Measurements from ENCODE around the gene ASAP2. TPM values are rescaled to one million over a fixed set of nuclear protein-coding genes. Genes with fewer than 3 reads are reported as not detected.

ASAP2 gene
- total RNA-seq, 1 experiment from 2014 or later, result 18.4 TPM

- Histone ChIP-seq H3K27me3 (no peaks in the 10 kb centered on the region), H3K9me3 (no peaks in the 10 kb centered on the region), H3K36me3 (peaks cover 55% of the 10 kb centered on the region), H3K4me3 (no peak overlapping the region)
- DNase-seq, result no peak
Measured at GRCh38 chr2:9370746-9371145, 164.1 kb downstream of the ASAP2 start.

- Histone ChIP-seq H3K36me3 (peaks cover 45% of the 10 kb centered on the region), H3K9me3 (no peaks in the 10 kb centered on the region), H3K4me3 (no peak overlapping the region), H3K27me3 (no peaks in the 10 kb centered on the region)
- DNase-seq, result no peak
Measured at GRCh38 chr2:9373047-9373446, 166.4 kb downstream of the ASAP2 start.

- DNase-seq, result no peak
- Histone ChIP-seq H3K36me3 (peaks cover 45% of the 10 kb centered on the region), H3K9me3 (no peaks in the 10 kb centered on the region), H3K4me3 (no peak overlapping the region), H3K27me3 (no peaks in the 10 kb centered on the region)
Measured at GRCh38 chr2:9373476-9373875, 166.9 kb downstream of the ASAP2 start.

- no peak for DNase-seq
- H3K9me3 ChIP-seq, result no peaks in the 10 kb centered on the region
- H3K4me3 ChIP-seq, result no peak overlapping the region
- H3K36me3 ChIP-seq, result peaks cover 49% of the 10 kb centered on the region
- H3K27me3 ChIP-seq, result no peaks in the 10 kb centered on the region
Measured at GRCh38 chr2:9374071-9374730, 167.6 kb downstream of the ASAP2 start.

- no peak for DNase-seq
- Histone ChIP-seq H3K36me3 (peaks cover 60% of the 10 kb centered on the region), H3K9me3 (no peaks in the 10 kb centered on the region), H3K27me3 (no peaks in the 10 kb centered on the region), H3K4me3 (no peak overlapping the region)
Measured at GRCh38 chr2:9375857-9376428, 169.3 kb downstream of the ASAP2 start.

- Histone ChIP-seq H3K9me3 (no peaks in the 10 kb centered on the region), H3K4me3 (no peak overlapping the region), H3K36me3 (peaks cover 64% of the 10 kb centered on the region), H3K27me3 (no peaks in the 10 kb centered on the region)
- DNase-seq, result no peak
Measured at GRCh38 chr2:9377461-9378097, 171.0 kb downstream of the ASAP2 start.

GRCh38 chr2:9378433-9379390 lies 172.1 kb downstream of the ASAP2 start:
- no peak overlapping the region for H3K4me3 ChIP-seq
- H3K9me3 ChIP-seq, result no peaks in the 10 kb centered on the region
- H3K36me3 ChIP-seq, result peaks cover 68% of the 10 kb centered on the region
- no peaks in the 10 kb centered on the region for H3K27me3 ChIP-seq
- DNase-seq, result peak; percentile 82

GRCh38 chr2:9379391-9379755 lies 172.8 kb downstream of the ASAP2 start:
- H3K4me3 ChIP-seq, result no peak overlapping the region
- no peak for DNase-seq
- H3K36me3 ChIP-seq, result peaks cover 66% of the 10 kb centered on the region
- no peaks in the 10 kb centered on the region for H3K27me3 ChIP-seq
- no peaks in the 10 kb centered on the region for H3K9me3 ChIP-seq

GRCh38 chr2:9380702-9381628 lies 174.4 kb downstream of the ASAP2 start:
- peak; percentile 92 for DNase-seq
- no peaks in the 10 kb centered on the region for H3K27me3 ChIP-seq
- peaks cover 70% of the 10 kb centered on the region for H3K36me3 ChIP-seq
- H3K4me3 ChIP-seq, result no peak overlapping the region
- no peaks in the 10 kb centered on the region for H3K9me3 ChIP-seq

- Histone ChIP-seq H3K9me3 (no peaks in the 10 kb centered on the region), H3K4me3 (no peak overlapping the region), H3K36me3 (peaks cover 72% of the 10 kb centered on the region), H3K27me3 (no peaks in the 10 kb centered on the region)
- no peak for DNase-seq
Measured at GRCh38 chr2:9382604-9383235, 176.1 kb downstream of the ASAP2 start.

- H3K27me3 ChIP-seq, result no peaks in the 10 kb centered on the region
- H3K36me3 ChIP-seq, result peaks cover 65% of the 10 kb centered on the region
- no peak for DNase-seq
- H3K9me3 ChIP-seq, result no peaks in the 10 kb centered on the region
- no peak overlapping the region for H3K4me3 ChIP-seq
Measured at GRCh38 chr2:9384521-9384920, 177.9 kb downstream of the ASAP2 start.

- Histone ChIP-seq H3K9me3 (no peaks in the 10 kb centered on the region), H3K36me3 (peaks cover 57% of the 10 kb centered on the region), H3K27me3 (no peaks in the 10 kb centered on the region), H3K4me3 (no peak overlapping the region)
- no peak for DNase-seq
Measured at GRCh38 chr2:9385841-9386240, 179.2 kb downstream of the ASAP2 start.

GRCh38 chr2:9388199-9388681 lies 181.6 kb downstream of the ASAP2 start:
- DNase-seq, result no peak
- Histone ChIP-seq H3K27me3 (no peaks in the 10 kb centered on the region), H3K9me3 (no peaks in the 10 kb centered on the region), H3K36me3 (peaks cover 50% of the 10 kb centered on the region), H3K4me3 (no peak overlapping the region)

GRCh38 chr2:9388950-9389911 lies 182.6 kb downstream of the ASAP2 start:
- DNase-seq, result no peak
- H3K36me3 ChIP-seq, result peaks cover 46% of the 10 kb centered on the region
- H3K4me3 ChIP-seq, result no peak overlapping the region
- H3K9me3 ChIP-seq, result no peaks in the 10 kb centered on the region
- H3K27me3 ChIP-seq, result no peaks in the 10 kb centered on the region
